Activated naive CD4-positive, alpha-beta T cell treated with anti-CD3 and anti-CD28 coated beads for 36 hours (primary cell): ENCODE data around the gene TEAD1. TPM values are rescaled to one million over a fixed set of nuclear protein-coding genes. Genes with fewer than 3 reads are reported as not detected.

Source experiments
- CTCF ChIA-PET: fragments of 350-600 bp; sonication (Branson Sonifier 250); formaldehyde crosslinking; loops from one replicate; lab custom pipeline; 2021; ENCODE audit warnings: antibody characterized with exemption; lab: Charles Lee
- DNase-seq: peaks from one replicate; pipeline ENCODE4 v3.0.0-alpha.2; 2020
- H3K27ac Mint-ChIP-seq: one replicate; pipeline ENCODE4 v1.8.0; 2021; ENCODE audit warnings: mild to moderate bottlenecking, mixed read lengths
- H3K27me3 Mint-ChIP-seq: one replicate; pipeline ENCODE4 v1.8.0; 2021; ENCODE audit warnings: low read depth, mixed read lengths
- H3K36me3 Mint-ChIP-seq: one replicate; pipeline ENCODE4 v1.8.0; 2021; ENCODE audit warnings: low read depth, mixed read lengths
- H3K4me1 Mint-ChIP-seq: one replicate; pipeline ENCODE4 v1.8.0; 2021; ENCODE audit warnings: low read depth, mixed read lengths
- H3K4me3 Mint-ChIP-seq: one replicate; pipeline ENCODE4 v1.8.0; 2021; ENCODE audit warnings: mild to moderate bottlenecking, moderate library complexity, mixed read lengths
- H3K9me3 Mint-ChIP-seq: one replicate; pipeline ENCODE4 v1.8.0; 2021; ENCODE audit warnings: mixed read lengths
- intact Hi-C: fragments of 100-400 bp; cut with micrococcal nuclease; formaldehyde crosslinking; loops from one replicate; pipeline ENCODE4 v1.15.1; 2023
- total RNA-seq, 2 experiments: library from RNA; stranded (reverse); gene quantifications; one replicate each; pipeline ENCODE4 v1.2.3, GENCODE V29; 2021

Gene TEAD1
- total RNA-seq, 2 experiments from 2014 or later, result 0.93 to 1.2 TPM

DNA sequence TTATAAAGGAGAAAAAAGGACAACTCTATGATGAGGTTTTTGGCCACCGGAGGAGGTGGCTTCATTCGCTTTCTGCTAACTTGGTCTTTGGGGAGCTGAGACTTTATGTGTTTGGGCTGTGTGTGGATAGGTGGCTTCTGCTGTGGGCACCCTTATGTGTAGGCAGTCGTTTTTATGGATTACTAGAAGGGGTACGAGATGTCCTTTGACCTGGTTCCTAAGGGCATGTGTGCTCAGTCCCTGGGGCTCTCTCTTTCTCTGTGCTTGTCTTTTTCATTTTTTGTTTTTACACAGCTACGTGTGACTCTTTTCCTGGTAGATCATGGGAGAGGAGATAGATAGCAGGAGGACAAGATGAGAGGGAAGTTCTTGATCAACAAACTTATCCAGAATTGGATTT, 93.4 kb downstream of the TEAD1 start:
- no peak for DNase-seq
- intact Hi-C loops, result no loop called here
- H3K9me3 Mint-ChIP-seq, result no peaks in the 10 kb centered on the region
- no peak overlapping the region for H3K27ac Mint-ChIP-seq
- H3K36me3 Mint-ChIP-seq, result no peaks in the 10 kb centered on the region
- peaks cover 8% of the 10 kb centered on the region for H3K27me3 Mint-ChIP-seq
- CTCF ChIA-PET, result no interaction called here
- H3K4me1 Mint-ChIP-seq, result no peaks in the 10 kb centered on the region
- no peak overlapping the region for H3K4me3 Mint-ChIP-seq

DNA sequence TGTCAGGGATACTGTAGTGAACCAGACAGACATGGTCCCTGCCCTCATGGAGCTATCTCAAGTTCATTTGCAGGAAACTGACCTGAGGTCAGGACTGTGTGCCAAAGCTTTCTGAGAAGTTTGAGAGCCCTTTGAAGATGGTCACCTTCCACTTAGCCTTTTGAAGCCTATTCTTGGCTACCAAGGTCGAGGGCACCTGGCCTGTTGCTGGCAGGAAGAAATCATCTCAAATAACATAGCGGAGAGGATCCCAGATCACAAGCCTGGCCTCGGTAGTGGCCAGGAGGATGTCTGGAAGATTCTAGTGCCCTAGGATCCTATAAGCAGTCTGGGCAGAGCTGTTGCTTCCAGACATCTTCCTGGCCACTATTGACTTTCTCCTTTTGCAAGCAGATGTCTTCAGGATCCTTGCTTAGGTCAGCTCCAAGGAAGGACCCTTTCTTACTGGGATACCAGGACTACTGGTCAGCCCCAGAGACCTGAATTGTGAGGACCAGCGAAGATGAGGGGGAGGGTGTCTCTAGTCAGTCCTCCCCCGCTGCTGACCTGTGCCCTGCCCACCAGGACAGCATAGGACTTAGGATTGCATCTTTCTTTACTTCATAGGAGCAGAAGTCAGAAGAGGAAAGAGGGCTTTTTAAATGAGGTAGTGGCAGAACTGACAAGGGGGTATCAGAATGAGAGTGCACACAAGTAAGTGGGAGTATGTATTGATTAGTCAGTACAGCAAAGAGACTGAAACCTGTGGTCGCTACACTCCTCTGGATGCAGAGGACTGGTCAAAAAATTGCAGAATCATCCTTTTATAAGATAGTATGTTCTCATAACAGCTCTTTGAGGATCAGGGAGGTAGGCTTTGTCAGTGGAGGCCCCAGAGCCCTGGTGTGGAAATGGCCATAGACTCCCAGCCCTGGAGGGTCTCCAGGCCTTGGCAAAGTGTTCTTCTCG, 94.8 kb downstream of the TEAD1 start:
- Mint-ChIP-seq H3K4me1 (no peaks in the 10 kb centered on the region), H3K9me3 (no peaks in the 10 kb centered on the region), H3K4me3 (no peak overlapping the region), H3K27me3 (peaks cover 7% of the 10 kb centered on the region), H3K36me3 (no peaks in the 10 kb centered on the region), H3K27ac (no peak overlapping the region)
- CTCF ChIA-PET, result no interaction called here
- DNase-seq, result no peak
- intact Hi-C loops, result no loop called here

DNA sequence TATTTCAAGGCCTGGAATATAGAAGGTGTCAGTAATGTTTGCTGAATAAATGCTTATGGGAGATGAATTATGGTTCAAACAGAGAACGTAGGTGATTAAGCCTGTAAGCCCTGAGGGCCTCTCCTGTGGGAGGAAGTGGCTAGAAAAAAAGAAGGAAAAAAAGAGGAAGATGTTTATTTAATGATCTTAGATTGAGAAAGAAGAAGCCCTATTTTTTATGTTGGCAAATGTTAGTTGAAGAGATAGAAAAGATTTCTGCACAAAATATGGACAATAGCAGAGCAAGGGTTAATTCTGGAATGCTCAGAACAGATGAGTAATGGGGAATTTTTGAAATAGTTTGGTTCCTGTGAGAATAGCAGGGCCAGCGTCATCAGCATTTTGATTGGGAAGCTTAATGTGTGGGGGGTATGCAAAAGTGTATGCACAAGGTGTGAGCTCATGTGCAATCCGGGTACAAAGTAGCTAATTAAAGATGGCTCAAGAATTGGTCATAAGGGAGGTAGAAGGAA, 95.7 kb downstream of the TEAD1 start:
- intact Hi-C loops, result no loop called here
- no peak for DNase-seq
- H3K36me3 Mint-ChIP-seq, result no peaks in the 10 kb centered on the region
- peaks cover 7% of the 10 kb centered on the region for H3K27me3 Mint-ChIP-seq
- no peak overlapping the region for H3K27ac Mint-ChIP-seq
- CTCF ChIA-PET, result interaction anchor here (0.6 to 1.1 kb wide), 2 partner anchors 18 to 279 kb away, joined by 4 read pairs; no protein-coding TSS in a partner anchor
- no peaks in the 10 kb centered on the region for H3K9me3 Mint-ChIP-seq
- no peaks in the 10 kb centered on the region for H3K4me1 Mint-ChIP-seq
- no peak overlapping the region for H3K4me3 Mint-ChIP-seq

DNA sequence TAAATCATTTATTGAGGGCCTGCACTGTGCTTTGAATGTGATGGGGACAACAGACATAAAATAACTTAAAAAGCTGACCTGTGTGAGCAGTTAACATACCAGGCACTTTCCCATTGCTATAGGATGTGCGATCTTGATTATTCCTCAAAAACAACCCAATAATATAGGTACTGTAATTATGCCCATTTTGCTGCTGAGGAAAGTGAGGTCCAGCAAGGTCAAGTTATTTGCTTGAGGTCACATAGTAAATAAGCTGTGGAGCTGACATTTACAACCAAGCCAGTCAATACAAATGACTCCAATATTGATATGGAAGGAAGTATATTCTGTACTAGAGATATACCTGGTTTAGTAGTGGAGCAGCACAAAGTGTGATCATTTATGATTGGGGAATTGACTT, 96.2 kb downstream of the TEAD1 start:
- no peak overlapping the region for H3K4me3 Mint-ChIP-seq
- intact Hi-C loops, result no loop called here
- H3K27ac Mint-ChIP-seq, result no peak overlapping the region
- H3K36me3 Mint-ChIP-seq, result no peaks in the 10 kb centered on the region
- CTCF ChIA-PET, result interaction anchor here (0.6 to 1.1 kb wide), 2 partner anchors 18 to 279 kb away, joined by 4 read pairs; no protein-coding TSS in a partner anchor
- DNase-seq, result no peak
- no peaks in the 10 kb centered on the region for H3K9me3 Mint-ChIP-seq
- no peaks in the 10 kb centered on the region for H3K4me1 Mint-ChIP-seq
- peaks cover 7% of the 10 kb centered on the region for H3K27me3 Mint-ChIP-seq

DNA sequence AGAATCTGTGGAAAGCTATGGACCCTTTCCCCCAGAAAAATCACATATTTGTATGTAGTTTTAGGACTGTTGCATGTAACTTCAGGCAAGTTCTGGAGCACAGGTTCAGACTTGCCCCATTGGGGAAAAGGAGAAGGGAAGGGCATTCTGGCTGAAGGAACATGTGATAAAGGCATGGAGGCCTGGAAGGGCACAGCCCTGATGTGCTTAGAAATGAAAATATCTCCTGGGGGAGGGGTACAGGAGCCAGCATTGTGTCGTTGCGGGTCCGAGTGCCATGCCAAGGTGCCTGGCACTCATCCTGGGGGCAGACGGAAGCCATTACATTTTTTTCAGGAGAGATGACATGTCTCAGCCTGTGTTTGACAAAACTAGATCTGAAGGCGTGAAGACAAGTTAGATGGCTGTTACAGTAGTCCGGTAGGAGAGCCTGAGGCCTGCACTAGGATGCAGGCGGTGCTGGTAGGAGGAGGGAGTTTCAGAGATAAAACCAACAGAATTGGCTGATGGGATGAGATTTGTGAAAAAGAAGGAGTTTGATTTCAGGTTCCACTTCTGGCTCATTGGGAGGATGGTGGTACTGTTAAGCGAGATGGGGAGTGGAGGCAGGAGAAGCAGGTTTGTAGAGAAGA, 96.9 kb downstream of the TEAD1 start:
- Mint-ChIP-seq H3K36me3 (no peaks in the 10 kb centered on the region), H3K4me3 (no peak overlapping the region), H3K27me3 (peaks cover 7% of the 10 kb centered on the region), H3K4me1 (no peaks in the 10 kb centered on the region), H3K27ac (no peak overlapping the region), H3K9me3 (no peaks in the 10 kb centered on the region)
- CTCF ChIA-PET, result interaction anchor here (1.1 kb wide), 1 partner anchor 280 kb away, joined by 4 read pairs; no protein-coding TSS in a partner anchor
- intact Hi-C loops, result no loop called here
- DNase-seq, result no peak

DNA sequence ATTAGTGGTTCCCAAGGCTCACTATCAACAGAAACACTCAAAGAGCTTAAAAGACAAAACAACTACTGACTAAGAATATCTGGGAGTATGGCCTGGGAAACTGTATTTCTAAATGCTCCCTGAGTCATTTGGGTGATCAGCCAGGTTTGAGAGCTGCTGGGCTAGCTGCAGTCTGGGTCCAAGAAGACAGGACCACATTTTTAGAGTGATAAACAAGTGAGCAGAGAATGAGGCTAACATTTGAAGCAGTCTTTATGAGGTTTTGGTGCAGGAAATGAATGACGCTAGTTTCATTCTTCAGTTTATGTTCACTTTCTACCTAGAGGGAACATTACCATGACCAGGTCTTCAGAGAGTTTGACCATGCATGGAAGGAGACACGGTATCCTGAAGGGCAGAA, 97.7 kb downstream of the TEAD1 start:
- intact Hi-C loops, result no loop called here
- no peak overlapping the region for H3K27ac Mint-ChIP-seq
- H3K27me3 Mint-ChIP-seq, result peaks cover 7% of the 10 kb centered on the region
- no peaks in the 10 kb centered on the region for H3K36me3 Mint-ChIP-seq
- no peaks in the 10 kb centered on the region for H3K9me3 Mint-ChIP-seq
- no peak overlapping the region for H3K4me3 Mint-ChIP-seq
- CTCF ChIA-PET, result no interaction called here
- DNase-seq, result no peak
- no peaks in the 10 kb centered on the region for H3K4me1 Mint-ChIP-seq

DNA sequence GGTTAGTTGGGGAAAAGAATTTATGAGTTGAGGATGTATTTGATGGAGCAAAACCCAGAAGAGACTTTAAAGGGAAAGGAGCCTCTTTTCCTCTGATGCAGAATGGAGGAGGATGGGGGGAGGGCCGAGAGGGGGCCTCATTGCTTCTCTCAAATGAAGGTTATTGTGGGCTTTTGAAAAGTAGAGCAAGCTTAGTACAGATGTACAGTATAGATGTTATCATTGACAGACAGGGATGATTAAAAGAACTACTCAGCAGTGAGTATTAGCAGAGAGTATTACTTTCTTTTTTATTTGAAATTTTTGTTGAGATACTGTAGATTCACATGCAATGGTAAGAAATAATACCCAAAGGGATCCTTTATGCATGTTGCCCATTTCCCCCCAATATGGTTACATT, 98.1 kb downstream of the TEAD1 start:
- Mint-ChIP-seq H3K36me3 (no peaks in the 10 kb centered on the region), H3K27me3 (peaks cover 7% of the 10 kb centered on the region), H3K4me1 (no peaks in the 10 kb centered on the region), H3K9me3 (no peaks in the 10 kb centered on the region), H3K4me3 (no peak overlapping the region), H3K27ac (no peak overlapping the region)
- DNase-seq, result no peak
- CTCF ChIA-PET, result no interaction called here
- intact Hi-C loops, result no loop called here

DNA sequence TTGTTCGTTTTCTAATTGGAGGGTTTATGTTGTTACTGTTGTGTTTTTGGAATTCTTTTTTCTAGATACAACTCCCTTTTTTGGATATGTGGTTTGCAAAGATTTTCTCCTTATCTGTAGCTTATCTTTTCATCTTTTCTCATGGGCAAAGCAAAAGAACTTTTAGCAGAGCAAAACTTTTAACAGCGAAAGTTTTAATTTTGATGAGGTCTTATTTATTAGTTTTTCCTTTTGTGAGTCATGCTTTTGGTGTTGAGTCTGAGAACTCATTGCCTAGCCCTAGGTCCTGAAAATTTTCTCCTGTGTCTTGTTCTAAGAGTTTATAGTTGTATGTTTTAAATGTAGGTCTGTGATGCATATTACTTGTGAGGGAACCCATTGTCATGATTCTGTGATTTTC, 99.4 kb downstream of the TEAD1 start:
- CTCF ChIA-PET, result no interaction called here
- Mint-ChIP-seq H3K27me3 (peaks cover 3% of the 10 kb centered on the region), H3K4me1 (no peaks in the 10 kb centered on the region), H3K36me3 (no peaks in the 10 kb centered on the region), H3K9me3 (no peaks in the 10 kb centered on the region), H3K4me3 (no peak overlapping the region), H3K27ac (no peak overlapping the region)
- no peak for DNase-seq
- intact Hi-C loops, result no loop called here

DNA sequence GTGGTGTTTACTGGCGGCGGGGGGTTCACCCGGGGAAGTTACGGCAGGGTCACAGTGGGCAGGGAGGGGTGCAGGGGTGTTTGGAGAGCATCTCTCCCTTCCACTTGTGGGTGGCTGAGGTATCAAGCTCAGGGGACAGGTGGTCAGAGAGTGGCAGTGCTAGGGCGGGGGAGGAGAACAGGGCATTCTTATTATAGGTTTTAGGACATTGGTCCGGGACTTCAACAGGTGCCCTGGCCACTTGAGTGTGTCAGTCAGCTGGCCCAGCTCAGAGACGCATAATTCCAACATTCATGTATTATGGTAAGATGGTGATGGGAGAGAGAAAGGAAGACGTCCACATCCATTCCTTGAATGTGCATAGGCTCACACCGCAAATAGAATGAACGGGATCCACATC, 101.7 kb downstream of the TEAD1 start:
- H3K4me1 Mint-ChIP-seq, result no peaks in the 10 kb centered on the region
- intact Hi-C loops, result no loop called here
- H3K27ac Mint-ChIP-seq, result no peak overlapping the region
- H3K4me3 Mint-ChIP-seq, result no peak overlapping the region
- CTCF ChIA-PET, result no interaction called here
- DNase-seq, result no peak
- no peaks in the 10 kb centered on the region for H3K36me3 Mint-ChIP-seq
- H3K27me3 Mint-ChIP-seq, result peaks cover 7% of the 10 kb centered on the region
- no peaks in the 10 kb centered on the region for H3K9me3 Mint-ChIP-seq

DNA sequence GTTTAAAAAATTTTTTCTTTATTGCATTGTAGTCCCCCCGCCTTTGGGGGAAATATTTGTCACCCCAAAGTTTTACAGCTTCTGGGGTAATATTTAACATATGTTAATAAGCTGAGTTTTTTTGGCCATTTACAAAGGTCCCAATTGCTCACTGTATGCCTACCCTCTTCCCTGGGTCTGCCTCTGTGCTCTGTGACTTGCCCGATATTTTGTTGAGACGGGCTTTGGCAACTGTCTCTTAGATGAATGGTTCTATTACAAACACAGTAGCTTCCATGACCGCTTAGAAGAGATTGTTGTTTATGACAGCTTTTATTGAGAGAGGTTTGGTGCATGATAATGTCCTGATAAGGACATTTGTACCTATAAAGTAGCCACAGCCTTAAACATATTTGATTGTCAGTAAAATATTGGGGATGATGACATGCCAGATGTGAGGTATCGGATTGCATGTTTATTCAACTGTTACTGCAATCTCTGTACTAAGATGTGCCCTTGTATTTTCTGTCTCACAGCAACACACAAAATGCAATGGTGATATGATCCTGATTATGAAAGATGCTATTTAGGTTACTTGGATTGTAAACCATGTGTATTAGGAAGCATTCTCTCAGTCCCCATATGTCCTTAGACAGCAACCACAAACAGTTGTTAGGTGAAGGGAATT, 103.1 kb downstream of the TEAD1 start:
- Mint-ChIP-seq H3K36me3 (no peaks in the 10 kb centered on the region), H3K4me3 (no peak overlapping the region), H3K27me3 (peaks cover 7% of the 10 kb centered on the region), H3K4me1 (no peaks in the 10 kb centered on the region), H3K9me3 (no peaks in the 10 kb centered on the region), H3K27ac (no peak overlapping the region)
- intact Hi-C loops, result no loop called here
- CTCF ChIA-PET, result no interaction called here
- DNase-seq, result no peak

DNA sequence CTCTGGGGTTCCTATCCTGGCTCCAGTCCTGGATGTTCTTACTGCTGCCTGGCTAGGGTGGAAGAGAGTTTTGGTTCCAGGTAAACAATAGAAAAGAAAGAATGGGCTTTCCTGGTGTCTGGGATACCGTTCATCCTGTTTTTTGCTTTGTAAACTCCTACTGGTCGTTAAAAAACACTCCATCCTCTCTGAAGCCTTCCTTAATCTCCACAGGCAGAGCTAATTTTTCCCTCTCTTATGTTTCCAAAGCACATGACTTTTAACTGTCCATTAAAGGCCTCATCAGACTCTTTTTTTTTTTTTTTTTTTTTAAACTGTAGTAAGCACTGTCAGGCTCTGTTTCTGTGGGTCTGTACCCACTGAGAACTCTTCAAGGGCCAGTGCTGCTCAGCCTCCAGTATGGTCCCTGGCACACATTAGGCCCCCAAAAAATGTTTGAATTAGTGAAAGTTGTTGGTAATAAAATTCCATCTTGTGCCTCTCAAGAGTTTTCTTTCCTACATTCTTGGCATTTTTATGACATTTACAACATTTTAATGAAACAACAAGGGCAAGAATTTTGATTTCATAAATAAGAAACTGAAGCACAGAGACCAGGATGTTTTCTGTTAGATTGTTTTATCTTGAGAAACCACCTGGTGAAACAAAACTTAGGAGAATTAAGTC, 104.2 kb downstream of the TEAD1 start:
- Mint-ChIP-seq H3K36me3 (no peaks in the 10 kb centered on the region), H3K27ac (no peak overlapping the region), H3K4me1 (no peaks in the 10 kb centered on the region), H3K9me3 (no peaks in the 10 kb centered on the region), H3K27me3 (peaks cover 7% of the 10 kb centered on the region), H3K4me3 (no peak overlapping the region)
- no peak for DNase-seq
- intact Hi-C loops, result no loop called here
- CTCF ChIA-PET, result no interaction called here

DNA sequence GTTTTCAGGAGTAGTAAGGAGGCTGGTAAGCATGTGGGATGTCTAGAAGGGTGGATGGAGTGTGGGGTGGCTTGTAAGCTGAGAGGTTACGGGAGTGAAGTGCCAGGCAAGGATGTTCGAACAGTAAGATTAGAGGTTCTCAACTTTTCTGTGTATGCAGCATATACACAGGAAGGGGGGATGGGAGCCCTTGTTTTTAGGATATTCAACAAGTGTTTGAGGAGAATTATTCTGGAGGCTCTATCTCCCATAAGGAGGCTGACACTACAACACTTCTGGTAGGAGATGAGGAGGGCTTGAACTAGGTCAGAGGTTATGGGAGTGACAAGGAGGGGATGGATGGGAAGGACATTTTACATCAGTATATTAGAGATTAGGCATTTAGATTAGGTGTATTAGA, 109.5 kb downstream of the TEAD1 start:
- Mint-ChIP-seq H3K27me3 (peaks cover 14% of the 10 kb centered on the region), H3K9me3 (no peaks in the 10 kb centered on the region)
- CTCF ChIA-PET, result no interaction called here

More for the DNA sequence above, 109.5 kb downstream of the TEAD1 start:
- intact Hi-C loops, result no loop called here
- Mint-ChIP-seq H3K27ac (no peak overlapping the region), H3K4me1 (no peaks in the 10 kb centered on the region), H3K4me3 (no peak overlapping the region), H3K36me3 (no peaks in the 10 kb centered on the region)
- DNase-seq, result no peak
